ENCODE measurements around the gene ANGPTL2.

The ANGPTL2 gene

DNA sequence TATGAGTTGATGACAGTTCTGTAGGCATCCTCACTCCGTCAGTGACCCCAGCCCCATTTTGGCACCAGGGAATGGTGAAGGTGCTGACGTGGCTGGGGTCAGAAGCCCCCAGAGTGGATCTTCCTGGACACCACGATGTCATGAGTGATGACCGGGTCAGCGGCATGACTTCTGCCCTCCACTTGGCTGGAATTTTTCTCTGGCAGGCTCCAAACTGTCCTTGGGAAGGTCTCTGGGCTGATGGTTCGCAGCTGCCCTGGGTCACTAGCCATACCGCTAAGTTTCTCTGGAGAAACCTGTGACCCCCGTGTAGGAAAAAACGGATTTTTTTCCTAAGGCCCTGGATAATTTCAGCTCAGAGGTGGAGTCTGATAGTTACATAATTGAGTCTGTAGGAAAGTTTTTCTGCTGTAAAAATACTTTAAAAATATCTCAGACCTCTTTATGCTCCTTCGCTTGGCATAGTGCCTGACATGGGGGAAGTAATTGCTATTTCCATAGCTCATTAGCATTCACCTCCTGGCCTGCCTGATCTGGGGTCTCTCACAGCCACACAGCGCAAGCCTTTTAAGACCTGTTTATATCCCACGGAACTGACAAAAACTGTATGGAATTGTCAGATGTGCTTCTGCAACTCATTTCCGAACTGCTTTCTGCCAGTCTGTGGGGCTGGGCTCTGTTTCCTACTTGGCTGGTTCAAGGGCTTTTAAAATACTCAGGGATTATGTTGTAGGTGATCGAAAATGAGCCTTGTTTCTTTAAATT is 69.2 kb downstream of the ANGPTL2 start:
- H3K4me3 ChIP-seq (ENCODE audit: low read length): no peak overlapping the region
- no peak overlapping the region for H3K9ac ChIP-seq (ENCODE audit: low read length)
- peaks cover 24% of the 10 kb centered on the region for H3K4me1 ChIP-seq (ENCODE audit: low read length)
- H3K27me3 ChIP-seq (replicated peaks; ENCODE audit: insufficient read depth, low read length): no peaks in the 10 kb centered on the region
- no peak overlapping the region for H3K27ac ChIP-seq (ENCODE audit: low read length)
- no peaks in the 10 kb centered on the region for H3K79me2 ChIP-seq (ENCODE audit: low read length)
- no peak overlapping the region for H2AFZ ChIP-seq (ENCODE audit: low read length)
- no peak for DNase-seq
- no peak overlapping the region for H3K4me2 ChIP-seq (ENCODE audit: low read depth, low read length)
- H3K9me2 ChIP-seq (replicated peaks; ENCODE audit: insufficient read depth, low read length): no peaks in the 10 kb centered on the region
- no peaks in the 10 kb centered on the region for H3K36me3 ChIP-seq (replicated peaks; ENCODE audit: insufficient read depth, low read length)
- no peaks in the 10 kb centered on the region; the same call in 1 of the 2 replicates for H3F3A ChIP-seq (ENCODE audit: insufficient read depth, low read length)
- no peak for TF ChIP-seq EZH2phosphoT487 (IDR thresholded peaks at IDR 0.05; ENCODE audit: low read length)
- no peak for TF ChIP-seq EZH2 (optimal IDR thresholded peaks at IDR 0.05; ENCODE audit: low read depth, low read length)
- TF ChIP-seq, protein P1, sequence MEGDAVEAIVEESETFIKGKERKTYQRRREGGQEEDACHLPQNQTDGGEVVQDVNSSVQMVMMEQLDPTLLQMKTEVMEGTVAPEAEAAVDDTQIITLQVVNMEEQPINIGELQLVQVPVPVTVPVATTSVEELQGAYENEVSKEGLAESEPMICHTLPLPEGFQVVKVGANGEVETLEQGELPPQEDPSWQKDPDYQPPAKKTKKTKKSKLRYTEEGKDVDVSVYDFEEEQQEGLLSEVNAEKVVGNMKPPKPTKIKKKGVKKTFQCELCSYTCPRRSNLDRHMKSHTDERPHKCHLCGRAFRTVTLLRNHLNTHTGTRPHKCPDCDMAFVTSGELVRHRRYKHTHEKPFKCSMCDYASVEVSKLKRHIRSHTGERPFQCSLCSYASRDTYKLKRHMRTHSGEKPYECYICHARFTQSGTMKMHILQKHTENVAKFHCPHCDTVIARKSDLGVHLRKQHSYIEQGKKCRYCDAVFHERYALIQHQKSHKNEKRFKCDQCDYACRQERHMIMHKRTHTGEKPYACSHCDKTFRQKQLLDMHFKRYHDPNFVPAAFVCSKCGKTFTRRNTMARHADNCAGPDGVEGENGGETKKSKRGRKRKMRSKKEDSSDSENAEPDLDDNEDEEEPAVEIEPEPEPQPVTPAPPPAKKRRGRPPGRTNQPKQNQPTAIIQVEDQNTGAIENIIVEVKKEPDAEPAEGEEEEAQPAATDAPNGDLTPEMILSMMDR (IDR thresholded peaks at IDR 0.05; ENCODE audit: low read length): no peak
- no peaks in the 10 kb centered on the region for H4K20me1 ChIP-seq (ENCODE audit: insufficient read depth, low read length)
- H3K9me3 ChIP-seq (replicated peaks; ENCODE audit: insufficient read depth, low read length): no peaks in the 10 kb centered on the region

DNA sequence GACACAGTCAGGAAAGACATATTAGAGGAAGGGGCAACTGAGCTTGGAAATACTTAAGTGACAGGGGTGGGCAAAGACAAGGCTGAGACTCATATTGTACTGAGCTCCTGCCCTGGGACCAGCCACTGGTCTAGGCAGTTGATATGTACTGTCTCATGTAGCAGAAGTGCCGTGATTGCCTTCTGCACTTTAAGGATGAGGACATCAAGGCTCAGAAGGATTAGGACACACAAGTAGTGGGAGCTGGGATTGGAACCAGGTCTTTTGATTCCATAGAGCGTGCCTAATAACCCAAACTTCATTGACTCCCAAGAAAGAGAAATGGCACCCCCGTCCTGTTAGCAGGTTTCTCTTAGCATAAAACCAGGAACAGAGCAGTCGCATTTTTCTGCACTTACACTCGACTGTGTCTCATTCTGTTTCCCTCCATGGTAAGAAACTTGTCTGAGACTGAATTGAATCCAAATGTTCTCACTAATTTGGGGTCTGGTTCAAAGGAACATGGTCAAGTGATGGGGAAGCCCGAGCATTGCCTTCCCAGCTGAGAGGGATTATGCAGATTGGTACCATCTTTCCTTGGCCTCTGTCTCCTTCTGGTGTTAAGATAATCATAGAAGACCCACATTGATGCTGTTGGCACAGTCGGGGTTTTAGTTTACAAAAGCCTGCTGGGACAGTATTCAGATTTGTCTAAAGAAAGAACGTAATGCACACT is 70.4 kb downstream of the ANGPTL2 start:
- Histone ChIP-seq H3K4me1 (ENCODE audit: low read length) (peaks cover 32% of the 10 kb centered on the region), H3K4me3 (ENCODE audit: low read length) (no peak overlapping the region), H3K79me2 (ENCODE audit: low read length) (no peaks in the 10 kb centered on the region), H3K27me3 (replicated peaks; ENCODE audit: insufficient read depth, low read length) (no peaks in the 10 kb centered on the region), H3K36me3 (replicated peaks; ENCODE audit: insufficient read depth, low read length) (no peaks in the 10 kb centered on the region), H2AFZ (ENCODE audit: low read length) (no peak overlapping the region), H3K9me2 (replicated peaks; ENCODE audit: insufficient read depth, low read length) (no peaks in the 10 kb centered on the region), H4K20me1 (ENCODE audit: insufficient read depth, low read length) (no peaks in the 10 kb centered on the region), H3K4me2 (ENCODE audit: low read depth, low read length) (no peak overlapping the region), H3K9ac (ENCODE audit: low read length) (no peak overlapping the region), H3K9me3 (replicated peaks; ENCODE audit: insufficient read depth, low read length) (no peaks in the 10 kb centered on the region), H3F3A (ENCODE audit: insufficient read depth, low read length) (no peaks in the 10 kb centered on the region; the same call in 1 of the 2 replicates), H3K27ac (ENCODE audit: low read length) (no peak overlapping the region)
- TF ChIP-seq, protein P1 (IDR thresholded peaks at IDR 0.05; ENCODE audit: low read length): no peak
- TF ChIP-seq EZH2phosphoT487 (IDR thresholded peaks at IDR 0.05; ENCODE audit: low read length) (no peak), EZH2 (optimal IDR thresholded peaks at IDR 0.05; ENCODE audit: low read depth, low read length) (no peak)
- DNase-seq: no peak

DNA sequence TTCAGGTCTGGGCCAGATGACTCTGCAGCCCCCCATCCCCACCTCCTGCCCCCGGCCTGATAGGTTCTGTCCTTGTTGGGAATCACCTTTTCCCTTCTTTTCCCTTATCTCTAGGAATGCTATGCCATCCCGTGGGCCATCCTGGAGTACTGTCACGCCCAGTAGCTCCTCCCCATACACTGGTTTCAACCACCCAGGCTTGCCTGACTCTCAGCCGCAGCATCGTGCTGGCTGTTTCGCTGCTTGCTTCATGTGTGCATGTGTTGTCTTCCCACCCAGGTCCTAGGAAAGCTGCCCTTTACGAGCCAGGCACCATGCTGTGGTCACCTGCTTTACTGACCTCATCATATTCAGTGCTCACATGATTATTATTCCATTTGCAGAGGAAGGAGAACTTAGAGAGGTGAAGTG is 71.8 kb downstream of the ANGPTL2 start:
- H2AFZ ChIP-seq (ENCODE audit: low read length): no peak overlapping the region
- H3K36me3 ChIP-seq (replicated peaks; ENCODE audit: insufficient read depth, low read length): no peaks in the 10 kb centered on the region
- H3K4me3 ChIP-seq (ENCODE audit: low read length): no peak overlapping the region
- no peak overlapping the region for H3K9ac ChIP-seq (ENCODE audit: low read length)
- peaks cover 37% of the 10 kb centered on the region for H3K4me1 ChIP-seq (ENCODE audit: low read length)
- H3K4me2 ChIP-seq (ENCODE audit: low read depth, low read length): no peak overlapping the region
- no peaks in the 10 kb centered on the region for H3K79me2 ChIP-seq (ENCODE audit: low read length)
- H3K9me3 ChIP-seq (replicated peaks; ENCODE audit: insufficient read depth, low read length): no peaks in the 10 kb centered on the region
- no peak for DNase-seq
- no peak overlapping the region for H3K27ac ChIP-seq (ENCODE audit: low read length)
- H3F3A ChIP-seq (ENCODE audit: insufficient read depth, low read length): peaks cover 3% of the 10 kb centered on the region; the same call in 1 of the 2 replicates
- TF ChIP-seq, protein P1 (IDR thresholded peaks at IDR 0.05; ENCODE audit: low read length): no peak
- TF ChIP-seq EZH2phosphoT487 (IDR thresholded peaks at IDR 0.05; ENCODE audit: low read length) (no peak), EZH2 (optimal IDR thresholded peaks at IDR 0.05; ENCODE audit: low read depth, low read length) (no peak)
- no peaks in the 10 kb centered on the region for H3K27me3 ChIP-seq (replicated peaks; ENCODE audit: insufficient read depth, low read length)
- no peaks in the 10 kb centered on the region for H3K9me2 ChIP-seq (replicated peaks; ENCODE audit: insufficient read depth, low read length)
- H4K20me1 ChIP-seq (ENCODE audit: insufficient read depth, low read length): no peaks in the 10 kb centered on the region
